GM18868 (cell line): ENCODE data around the gene TPRG1L.
"Not testable (repeated sequence)": the region's sequence is repeated elsewhere in the genome, so short reads cannot be mapped to it uniquely, and the experiment has no call there.

ENCODE experiments used
- ATAC-seq: cut with Tn5 transposase; IDR thresholded peaks from one replicate; pipeline ENCODE4 v1.9.1; 2021; ENCODE audit warnings: mild to moderate bottlenecking, moderate library complexity; ENCODE audit not compliant: unreplicated experiment

The TPRG1L gene

DNA sequence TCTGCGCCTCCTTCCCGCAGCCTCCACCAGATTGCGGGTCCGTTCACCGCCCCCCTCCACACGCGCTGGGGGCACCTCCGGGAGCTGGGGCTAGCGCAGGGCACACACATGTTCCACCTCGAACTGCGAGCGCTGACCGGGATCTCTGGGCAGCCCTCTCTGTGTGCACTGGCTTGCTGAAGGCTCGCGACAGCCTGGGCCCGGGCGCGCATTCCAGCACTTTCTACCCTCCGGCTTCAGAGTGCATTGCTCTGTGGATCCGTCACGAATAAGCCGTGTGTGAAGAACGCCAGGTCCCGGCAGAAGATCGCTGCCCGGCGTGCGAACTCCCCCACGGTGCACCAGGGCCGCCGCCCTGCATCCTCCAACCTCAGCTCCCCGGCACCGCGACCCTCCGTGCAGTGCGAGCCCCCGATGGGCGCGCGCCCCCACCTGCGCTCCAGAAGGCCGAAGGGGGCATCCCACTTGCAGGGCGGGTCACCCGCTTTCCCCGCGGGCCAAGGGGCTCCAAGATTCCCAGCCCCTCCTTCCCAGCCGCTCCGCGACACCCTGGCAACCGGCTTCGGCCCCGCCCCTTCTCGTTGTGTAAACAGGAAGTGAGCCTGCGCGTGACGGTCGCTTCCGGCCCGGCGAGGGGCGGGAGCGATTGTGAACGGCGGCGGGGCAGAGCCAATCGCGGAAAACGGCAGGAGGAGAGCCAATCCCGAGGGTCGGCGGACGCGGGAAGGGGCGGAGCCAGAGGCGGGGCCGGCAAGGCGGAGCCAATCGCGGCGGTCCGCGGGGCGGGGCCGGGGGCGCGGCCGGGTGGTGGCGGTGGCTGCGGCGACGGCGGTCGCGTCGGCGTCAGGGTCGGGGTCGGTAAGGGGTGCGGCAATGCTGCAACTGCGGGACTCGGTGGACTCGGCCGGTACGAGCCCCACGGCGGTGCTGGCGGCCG lies at the start of gene TPRG1L:
TSS of gene TPRG1L (plus strand) at position 816 of the 937 bp plus-strand sequence. CDS start at position 874, 58 bp downstream.
- ATAC-seq, result peak; percentile 88

DNA sequence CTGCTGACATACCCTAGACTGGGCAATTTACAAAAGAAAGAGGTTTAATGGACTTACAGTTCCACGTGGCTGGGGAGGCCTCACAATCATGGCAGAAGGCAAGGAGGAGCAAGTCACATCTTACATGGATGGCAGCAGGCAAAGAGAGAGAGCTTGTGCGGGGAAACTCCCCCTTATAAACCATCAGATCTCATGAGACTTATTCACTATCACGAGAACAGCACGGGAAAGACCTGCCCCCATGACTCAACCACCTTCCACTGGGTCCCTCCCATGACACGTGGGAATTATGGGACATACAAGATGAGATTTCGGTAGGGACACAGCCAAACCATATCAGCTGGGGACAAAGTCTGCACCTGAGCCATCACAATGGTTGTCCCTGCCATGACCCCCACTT lies 49.3 kb upstream of the TPRG1L start:
- not testable (repeated sequence) for ATAC-seq

DNA sequence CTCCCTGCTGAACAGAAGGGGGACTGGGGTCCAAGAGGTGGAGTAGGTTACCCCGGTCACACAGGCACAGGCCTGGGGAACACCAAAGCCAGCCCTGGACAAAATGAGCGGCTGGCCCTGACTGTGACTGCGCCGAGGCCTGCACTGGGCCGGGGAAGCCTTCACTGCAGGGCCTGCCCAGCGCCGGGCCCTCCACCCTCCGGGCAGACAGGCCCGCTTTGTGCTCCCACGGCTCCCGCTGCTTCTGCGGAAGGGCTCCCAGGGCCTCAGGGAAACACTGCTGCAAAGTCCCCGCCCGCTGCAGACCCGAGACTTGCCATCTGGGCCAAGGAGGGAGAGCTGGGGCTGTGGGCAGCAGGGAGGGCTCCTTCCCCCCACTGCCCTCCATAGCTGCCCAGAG lies 48.8 kb upstream of the TPRG1L start:
- ATAC-seq, result no peak

DNA sequence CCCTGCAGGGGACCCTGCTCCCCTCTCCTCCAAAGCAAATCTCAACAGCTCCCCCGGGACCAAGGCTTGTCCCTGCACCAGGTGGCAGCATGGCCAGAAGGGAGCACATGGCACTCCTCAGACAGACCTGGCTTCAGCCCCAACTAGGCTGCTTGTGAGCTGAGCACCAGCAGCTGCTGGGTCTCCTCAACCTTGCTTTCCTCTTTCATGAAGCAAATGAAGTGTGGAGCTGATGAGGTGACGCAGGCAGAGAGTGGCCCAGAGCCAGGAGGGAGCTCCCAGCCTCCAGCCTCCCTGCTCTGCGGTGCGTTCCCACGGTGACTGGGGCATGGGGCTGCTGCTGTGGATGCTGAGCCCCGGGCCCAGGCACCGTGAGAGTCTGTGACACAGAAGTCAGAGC lies 47.5 kb upstream of the TPRG1L start:
- ATAC-seq, result no peak

DNA sequence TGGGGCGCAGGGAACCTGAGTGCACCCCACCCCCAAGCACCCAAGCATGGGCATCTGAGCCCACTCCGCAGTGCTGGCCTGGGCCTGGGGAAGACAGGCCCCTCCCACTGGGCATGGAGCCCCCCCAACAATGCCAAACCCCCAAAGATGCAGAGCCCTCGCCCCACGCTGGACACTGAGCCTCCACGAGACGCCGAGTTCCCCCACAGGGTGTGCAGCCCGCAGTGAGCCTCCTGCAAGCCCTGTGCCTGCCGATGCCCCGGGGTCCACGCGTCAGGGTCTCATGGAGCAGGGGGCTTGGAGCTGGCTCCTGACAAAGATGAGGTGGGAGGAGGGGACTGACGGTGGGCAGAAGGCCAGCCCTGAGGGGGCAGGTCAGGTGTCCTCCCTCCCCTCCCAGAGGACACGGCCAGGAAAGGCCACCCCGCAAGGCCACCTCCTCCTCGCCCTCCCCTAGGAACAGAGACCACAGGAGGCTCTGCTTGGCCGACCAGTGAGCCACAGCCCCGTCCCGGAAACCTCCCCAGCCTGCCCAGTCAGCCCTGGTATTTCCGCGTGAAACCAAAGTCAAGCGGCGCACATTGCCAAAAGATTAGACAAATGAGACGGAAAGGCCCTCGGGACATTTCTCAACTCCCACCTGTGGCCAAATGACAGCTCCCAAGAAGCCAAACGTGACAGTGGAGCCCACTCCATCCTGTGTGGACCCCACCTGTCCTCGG lies 46.9 kb upstream of the TPRG1L start:
- no peak for ATAC-seq

DNA sequence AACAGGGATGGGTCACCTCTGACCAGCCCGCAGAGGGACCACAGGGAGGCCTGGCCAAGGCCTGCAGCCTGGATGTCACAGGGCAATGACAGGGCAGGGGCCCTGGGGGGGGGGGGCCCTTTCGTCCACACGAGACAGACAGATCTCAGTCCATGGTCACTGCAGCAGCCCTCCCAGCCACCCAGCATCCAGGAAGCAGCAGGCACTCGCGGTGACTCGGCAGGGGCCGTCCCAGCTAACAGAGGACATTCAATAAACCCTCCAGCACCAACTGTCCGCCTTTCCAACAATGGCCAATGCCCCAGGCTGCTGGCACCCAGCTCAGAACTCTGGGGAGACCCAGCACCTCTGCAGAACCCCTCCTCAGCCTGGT lies 46.4 kb upstream of the TPRG1L start:
- no peak for ATAC-seq

DNA sequence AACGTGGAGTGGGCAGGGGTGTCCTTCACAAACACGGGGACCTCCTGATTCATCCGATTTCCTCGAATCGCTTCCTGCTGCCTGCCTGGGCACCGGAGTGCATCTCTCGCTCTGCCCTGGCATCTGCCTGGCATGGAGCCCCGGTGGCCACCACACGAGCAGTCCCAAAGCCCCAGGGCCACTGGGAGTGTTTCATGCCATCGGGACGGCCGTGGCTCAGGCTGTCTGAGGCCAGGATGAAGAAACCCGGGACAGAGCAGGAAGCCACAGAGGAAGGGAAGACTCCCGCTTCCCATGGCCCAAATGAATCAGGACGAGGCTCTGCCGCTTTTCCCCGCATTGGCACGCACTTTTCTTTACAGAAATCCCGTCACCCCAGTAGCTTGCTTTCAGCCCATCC lies 45.9 kb upstream of the TPRG1L start:
- ATAC-seq, result no peak

DNA sequence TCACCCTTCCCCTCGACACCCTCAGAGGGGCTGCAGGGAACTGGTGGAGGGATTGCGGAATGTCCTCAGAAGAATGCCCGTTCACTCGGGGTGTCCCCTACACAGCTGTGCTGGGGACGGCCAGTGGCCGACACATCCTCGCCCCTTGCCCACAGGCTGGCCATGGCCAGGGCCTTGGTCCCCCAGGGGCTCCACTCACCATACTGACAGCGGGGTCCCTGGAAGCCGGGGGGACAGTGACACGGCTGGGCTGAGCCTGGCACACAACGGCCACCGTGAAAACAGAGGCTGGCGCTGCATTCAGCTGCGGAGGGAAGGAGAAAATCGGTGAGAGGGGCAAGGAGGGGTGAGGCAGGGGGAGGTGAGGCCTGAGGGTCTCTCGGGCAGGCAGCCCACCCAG lies 45.2 kb upstream of the TPRG1L start:
- no peak for ATAC-seq

DNA sequence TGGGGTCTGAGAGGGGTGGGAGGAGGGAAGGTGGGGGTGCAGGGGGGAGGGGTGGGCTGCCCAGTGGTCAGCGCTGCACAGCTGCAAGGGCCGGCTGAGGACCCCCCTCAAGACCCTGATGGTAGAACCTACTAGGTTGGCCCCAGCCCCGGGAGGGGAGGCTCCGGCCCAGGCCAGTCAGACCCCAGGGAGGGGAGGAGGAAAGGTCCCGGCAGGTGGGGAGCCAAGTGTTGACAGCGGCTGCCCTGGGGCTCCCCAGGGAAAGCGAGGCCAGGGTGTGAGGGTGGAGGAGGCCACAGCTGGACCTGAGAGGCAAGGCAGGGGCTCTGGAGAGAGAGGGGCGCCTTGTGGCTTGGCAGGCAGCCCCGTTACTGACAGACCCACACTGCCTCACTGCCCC lies 44.6 kb upstream of the TPRG1L start:
- no peak for ATAC-seq

DNA sequence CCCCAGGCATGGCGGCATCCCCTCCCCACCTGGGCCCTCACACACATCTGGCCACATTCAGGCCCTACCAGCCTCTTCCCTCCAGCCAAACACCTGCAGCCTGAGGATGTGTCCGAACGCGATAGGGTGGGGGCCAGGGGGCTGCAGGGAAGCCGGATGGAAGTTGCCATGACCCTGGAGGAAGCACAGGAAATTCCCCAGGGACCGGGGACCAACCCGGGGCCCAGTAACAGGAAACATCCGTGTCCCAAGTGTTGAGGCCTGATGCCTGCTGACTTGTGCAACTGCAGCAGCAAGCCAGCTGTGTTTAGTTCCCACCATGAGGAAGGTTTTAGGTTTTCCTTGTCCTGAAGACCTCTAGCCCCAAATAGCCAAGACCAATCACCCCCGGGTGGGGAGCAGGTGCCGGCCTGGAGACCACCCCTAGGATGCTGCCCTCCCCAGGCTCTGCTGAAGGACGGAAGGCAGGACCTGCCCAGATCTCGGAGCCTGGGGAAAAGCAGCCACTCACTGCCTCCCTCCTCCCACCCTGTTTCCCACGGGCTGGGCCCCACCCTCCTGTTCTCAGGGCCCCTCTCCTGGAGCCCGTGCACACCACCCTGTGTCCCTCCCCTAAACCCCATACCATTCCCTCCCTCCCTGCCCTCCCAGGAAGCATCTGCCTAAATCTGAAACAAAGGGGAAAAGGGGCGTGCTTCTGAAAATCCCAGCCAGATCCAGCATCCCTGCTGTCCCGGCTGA lies 43.3 kb upstream of the TPRG1L start:
- ATAC-seq, result no peak

DNA sequence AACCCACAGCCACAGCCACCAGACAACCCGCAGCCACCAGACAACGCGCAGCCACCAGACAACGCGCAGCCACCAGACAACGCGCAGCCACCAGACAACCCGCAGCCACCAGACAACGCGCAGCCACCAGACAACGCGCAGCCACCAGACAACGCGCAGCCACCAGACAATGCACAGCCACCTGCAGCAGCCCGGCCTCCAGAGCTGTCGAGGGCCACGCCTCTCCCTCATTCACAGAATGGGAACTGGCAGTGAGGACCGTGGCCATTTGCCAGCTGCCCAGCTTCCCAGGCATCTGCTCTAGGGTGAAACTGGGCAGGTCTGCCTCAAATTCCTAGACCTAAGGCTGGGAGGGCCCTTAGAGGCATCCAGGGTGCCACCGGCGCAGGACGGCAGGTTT lies 41.1 kb upstream of the TPRG1L start:
- not testable (repeated sequence) for ATAC-seq

DNA sequence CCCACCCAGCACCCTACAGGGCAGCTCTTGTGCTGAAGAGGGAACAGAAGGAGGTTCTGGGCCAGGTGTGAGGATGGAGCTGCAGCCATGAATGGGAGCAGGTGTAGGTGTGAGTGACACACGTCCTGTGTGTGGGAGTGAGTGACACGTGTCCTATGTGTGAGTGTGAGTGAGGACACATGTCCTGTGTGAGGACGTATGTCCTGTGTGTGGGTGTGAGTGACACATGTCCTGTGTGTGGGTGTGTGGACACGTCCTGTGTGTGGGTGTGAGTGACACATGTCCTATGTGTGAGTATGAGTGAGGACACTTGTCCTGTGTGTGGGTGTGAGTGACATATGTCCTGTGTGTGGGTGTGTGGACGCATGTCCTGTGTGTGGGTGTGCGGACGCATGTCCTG lies 39.9 kb upstream of the TPRG1L start:
- ATAC-seq, result no peak

DNA sequence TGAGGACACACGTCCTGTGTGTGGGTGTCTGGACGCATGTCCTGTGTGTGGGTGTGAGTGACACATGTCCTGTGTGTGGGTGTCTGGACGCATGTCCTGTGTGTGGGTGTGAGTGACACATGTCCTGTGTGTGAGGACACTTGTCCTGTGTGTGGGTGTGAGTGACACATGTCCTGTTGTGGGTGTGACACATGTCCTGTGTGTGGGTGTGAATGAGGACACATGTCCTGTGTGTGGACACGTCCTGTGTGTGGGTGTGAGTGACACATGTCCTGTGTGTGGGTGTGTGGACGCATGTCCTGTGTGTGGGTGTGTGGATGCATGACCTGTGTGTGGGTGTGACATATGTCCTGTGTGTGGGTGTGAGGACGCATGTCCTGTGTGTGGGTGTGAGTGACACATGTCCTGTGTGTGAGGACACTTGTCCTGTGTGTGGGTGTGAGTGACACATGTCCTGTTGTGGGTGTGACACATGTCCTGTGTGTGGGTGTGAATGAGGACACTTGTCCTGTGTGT lies 39.4 kb upstream of the TPRG1L start:
- ATAC-seq, result not testable (repeated sequence)

DNA sequence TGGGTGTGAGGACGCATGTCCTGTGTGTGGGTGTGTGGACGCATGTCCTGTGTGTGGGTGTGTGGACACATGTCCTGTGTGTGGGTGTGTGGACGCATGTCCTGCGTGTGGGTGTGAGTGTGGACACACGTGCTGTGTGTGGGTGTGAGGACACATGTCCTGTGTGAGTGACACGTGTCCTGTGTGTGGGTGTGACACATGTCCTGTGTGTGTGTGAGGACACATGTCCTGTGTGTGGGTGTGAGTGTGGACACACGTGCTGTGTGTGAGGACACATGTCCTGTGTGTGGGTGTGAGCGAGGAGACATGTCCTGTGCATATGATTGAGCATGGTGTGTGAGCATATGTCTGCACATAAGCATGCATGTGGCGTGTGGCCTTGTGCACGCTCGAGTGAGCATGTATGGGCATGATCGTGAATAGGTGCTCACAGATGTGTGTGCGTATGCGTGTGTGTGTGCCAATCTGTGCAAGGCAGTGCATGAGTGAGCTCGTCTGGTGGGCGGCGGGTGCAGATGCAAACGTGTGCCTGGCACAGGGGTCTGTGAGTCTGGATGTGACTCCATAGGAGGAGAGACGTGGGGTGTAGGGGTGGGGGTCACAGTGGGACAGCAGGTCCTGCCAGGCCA lies 38.8 kb upstream of the TPRG1L start:
- no peak for ATAC-seq

DNA sequence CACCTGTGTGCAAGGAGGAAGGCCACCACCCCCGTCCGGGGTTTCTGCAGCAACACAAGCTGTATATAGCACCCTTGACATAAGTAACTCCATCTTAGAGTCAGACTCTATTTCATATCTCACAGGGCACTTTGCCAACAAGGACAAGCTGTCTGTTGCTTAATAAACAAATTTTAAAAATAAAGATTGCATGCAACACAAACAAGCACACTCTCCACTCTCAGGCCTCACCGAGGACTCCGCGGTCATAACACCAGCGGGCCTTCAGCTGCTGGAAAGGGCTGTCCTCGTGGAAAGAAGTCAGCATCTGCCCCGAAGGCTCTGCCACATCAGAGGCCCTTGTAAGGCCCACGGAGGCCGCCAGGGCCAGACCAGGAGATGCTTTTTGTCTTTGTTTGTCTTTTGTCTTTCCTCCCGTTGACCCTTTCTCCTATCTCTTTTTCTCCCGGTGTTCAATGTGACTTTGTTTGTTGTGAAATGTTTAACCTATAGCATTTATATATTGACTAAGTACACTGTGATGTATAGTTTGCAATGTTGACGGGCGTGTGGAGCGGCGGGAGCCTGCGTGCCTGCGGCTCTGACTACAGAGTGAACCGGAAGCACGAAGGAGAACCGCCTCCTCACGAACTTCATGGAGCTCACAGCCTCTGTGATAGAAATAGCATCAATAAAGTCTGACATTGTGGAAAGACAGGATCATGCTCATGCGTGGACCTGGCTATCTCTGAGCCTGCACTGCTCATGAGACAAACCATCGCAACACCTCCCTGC lies 37.6 kb upstream of the TPRG1L start:
- no peak for ATAC-seq

DNA sequence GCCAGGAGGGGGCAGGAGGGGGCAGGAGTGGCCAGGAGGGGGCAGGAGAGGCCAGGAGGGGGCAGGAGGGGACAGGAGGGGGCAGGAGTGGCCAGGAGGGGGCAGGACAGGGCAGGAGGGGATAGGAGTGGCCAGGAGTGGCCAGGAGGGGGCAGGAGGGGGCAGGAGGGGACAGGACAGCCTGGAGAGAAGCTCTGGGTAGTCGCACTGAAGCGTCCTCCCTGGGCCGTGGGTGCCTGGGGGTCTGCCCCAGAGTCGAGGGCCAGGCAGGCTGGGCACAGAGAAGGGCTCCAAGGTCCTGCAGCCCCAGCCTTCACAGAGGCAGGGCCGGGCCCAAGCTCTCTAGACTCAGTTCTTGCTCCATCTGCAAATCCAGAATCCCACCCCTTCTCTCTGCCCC lies 36.4 kb upstream of the TPRG1L start:
- no peak for ATAC-seq

DNA sequence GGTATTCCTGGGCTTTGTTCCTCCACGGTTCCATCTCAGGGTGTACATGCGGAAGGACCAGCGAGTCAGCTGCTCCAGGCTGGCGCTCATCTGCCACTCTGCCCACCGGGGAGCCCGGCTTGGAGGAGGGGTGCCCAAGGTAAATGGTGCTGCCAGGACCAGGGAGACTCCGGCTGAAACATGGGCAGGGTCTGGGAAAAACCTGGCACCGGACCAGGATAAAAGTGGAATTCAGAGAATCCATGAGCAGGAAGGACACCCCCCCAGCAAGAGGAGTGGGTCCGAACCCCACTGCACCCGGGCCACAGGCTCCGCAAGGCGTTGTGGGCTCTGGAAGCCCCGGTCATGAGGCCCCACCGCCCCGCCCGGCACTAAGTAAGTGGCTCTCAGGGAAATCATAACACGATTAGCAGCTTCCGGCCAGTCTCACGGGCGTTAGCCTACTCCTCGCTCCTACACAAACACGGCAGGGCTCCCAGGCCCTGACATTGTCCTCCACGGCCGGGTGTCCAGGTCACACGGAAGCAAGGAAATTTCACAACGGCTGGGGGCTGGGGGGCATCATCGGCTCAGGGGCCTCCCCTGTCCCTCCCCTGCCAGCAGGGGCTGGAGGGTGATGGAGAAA lies 34.6 kb upstream of the TPRG1L start:
- no peak for ATAC-seq

DNA sequence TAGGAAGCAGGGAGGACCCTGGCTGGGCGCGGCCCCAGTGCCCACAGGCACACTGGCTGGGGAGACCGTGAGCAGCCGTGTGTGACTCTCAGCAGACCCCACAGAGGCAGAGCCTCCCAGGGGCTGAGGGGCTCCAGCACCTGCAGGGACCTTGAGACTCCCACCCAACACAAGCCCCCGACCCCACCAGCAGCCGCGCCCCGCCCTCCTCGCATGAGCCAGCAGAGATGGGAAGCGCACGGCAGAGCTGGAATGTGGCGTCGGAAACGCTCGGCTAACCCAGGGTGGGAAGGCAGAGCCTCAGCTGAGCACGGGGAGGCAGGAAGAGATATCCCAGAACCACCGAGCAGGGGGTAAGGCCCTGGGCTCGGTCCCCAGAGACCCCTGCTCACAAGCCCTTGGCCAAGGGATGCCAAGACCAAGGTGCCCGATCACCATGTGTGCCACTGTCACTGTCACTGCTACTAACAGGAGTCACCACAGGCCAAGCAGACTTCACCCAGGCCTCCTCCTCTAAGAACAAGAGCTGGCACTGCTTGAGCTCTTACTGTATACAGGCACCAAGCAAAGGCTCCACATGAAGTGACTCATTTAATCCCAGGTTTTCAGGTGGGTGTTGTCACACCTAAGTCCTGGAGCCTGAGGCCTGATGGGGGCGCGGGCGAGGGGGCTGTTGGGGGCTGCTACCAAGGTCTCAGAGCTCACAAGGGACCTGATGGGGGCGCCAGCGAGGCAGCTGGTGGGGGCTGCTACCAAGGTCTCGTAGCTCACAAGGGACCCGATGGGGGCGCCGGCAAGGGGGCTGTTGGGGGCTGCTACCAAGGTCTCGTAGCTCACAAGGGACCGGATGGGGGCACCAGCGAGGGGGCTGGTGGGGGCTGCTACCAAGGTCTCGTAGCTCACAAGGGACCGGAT lies 33.6 kb upstream of the TPRG1L start:
- ATAC-seq, result no peak

DNA sequence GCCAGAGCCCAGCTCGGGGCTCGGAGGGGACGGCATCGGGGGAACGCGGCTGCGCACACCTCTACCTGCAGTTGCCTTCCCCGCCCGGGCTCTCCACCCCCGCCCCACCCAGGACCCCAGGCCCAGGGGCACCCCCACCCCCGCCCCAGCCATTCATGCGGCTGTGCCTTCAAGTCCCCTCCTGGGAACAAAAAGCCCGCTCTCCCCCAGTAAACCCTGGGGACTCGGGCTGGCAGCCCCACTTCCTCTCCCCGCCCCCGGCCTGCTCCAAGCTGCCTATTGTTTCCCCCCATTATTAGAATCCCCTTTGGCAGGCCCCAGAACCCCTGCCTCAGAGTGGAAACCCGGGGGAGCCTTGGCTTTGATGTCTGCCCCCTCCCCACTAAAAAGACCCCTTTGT lies 31.5 kb upstream of the TPRG1L start:
- no peak for ATAC-seq
